Erythroblast (primary cell): ENCODE data around the gene SMARCAD1.

Experiments used
- GATA1 ChIP-seq: IDR thresholded peaks from 2 replicates; pipeline ENCODE4 v1.6.1; 2011; ENCODE audit warnings: low read depth, mild to moderate bottlenecking, control low read depth, low read length, moderate library complexity
- POLR2A ChIP-seq: IDR thresholded peaks from 2 replicates; pipeline ENCODE4 v1.6.1; 2011; ENCODE audit warnings: mild to moderate bottlenecking, low read length

DNA sequence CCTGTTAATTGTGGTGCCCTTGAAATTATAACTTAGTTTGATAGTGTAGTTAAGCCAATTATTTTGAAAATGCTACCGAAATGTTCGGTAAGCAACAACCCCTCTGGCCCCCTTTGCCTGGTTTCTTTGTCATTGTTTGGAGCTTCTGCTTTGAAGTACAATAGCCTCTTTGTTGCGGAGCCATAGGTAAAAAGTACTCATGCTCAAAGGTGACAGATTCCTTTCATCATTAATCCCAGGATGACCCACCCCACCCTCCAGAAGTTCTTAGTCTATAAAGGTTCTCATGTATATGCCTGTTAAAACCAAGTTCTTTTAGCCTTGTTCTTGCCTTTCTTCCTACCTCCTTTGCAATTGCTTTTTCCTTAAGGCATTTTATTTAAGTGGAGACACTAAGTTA lies 42.4 kb upstream of the SMARCAD1 start:
- TF ChIP-seq POLR2A, result no peak
- no peak for TF ChIP-seq GATA1
